ENCODE data around the gene MAD1L1.

DNA sequence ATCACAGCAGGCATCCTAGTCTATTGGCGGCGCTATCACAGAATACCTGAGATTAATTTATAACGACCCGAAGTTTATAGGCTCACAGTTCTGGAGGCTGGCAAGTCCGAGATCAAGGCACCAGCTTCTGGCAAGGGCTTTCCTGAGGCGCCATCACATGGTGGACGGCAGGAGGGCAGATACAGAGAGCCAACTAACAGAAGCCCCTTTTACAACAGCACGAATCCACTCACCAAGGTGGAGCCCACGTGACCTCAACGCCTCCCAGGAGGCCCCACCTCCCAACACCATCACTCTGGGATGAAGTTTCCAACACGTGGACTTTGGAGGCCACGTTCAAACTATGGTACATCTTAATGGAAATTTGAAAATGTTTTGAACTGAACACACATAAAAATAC lies 307.4 kb downstream of the MAD1L1 start:
- TF ChIP-seq, protein P1, sequence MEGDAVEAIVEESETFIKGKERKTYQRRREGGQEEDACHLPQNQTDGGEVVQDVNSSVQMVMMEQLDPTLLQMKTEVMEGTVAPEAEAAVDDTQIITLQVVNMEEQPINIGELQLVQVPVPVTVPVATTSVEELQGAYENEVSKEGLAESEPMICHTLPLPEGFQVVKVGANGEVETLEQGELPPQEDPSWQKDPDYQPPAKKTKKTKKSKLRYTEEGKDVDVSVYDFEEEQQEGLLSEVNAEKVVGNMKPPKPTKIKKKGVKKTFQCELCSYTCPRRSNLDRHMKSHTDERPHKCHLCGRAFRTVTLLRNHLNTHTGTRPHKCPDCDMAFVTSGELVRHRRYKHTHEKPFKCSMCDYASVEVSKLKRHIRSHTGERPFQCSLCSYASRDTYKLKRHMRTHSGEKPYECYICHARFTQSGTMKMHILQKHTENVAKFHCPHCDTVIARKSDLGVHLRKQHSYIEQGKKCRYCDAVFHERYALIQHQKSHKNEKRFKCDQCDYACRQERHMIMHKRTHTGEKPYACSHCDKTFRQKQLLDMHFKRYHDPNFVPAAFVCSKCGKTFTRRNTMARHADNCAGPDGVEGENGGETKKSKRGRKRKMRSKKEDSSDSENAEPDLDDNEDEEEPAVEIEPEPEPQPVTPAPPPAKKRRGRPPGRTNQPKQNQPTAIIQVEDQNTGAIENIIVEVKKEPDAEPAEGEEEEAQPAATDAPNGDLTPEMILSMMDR (IDR thresholded peaks at IDR 0.05) = no peak
- no peak for TF ChIP-seq POLR2A (IDR thresholded peaks at IDR 0.05)
- no peak for TF ChIP-seq EP300 (IDR thresholded peaks at IDR 0.05)
- TF ChIP-seq POLR2AphosphoS5 (IDR thresholded peaks at IDR 0.05) = no peak
